ENCODE data around the gene KCNB1.
"Not testable (repeated sequence)": the region's sequence is repeated elsewhere in the genome, so short reads cannot be mapped to it uniquely, and the experiment has no call there.

KCNB1 gene

GRCh38 chr20:49433333-49433732 is 49.1 kb downstream of the KCNB1 start:
- DNase-seq (ENCODE audit: low spot score), result no peak

GRCh38 chr20:49432550-49432949 is 49.9 kb downstream of the KCNB1 start:
- DNase-seq (ENCODE audit: low spot score), result no peak

GRCh38 chr20:49431329-49431728 is 51.1 kb downstream of the KCNB1 start:
- no peak for DNase-seq (ENCODE audit: low spot score)

GRCh38 chr20:49430320-49430719 is 52.1 kb downstream of the KCNB1 start:
- no peak for DNase-seq (ENCODE audit: low spot score)

GRCh38 chr20:49427751-49428518 is 54.5 kb downstream of the KCNB1 start:
- DNase-seq (ENCODE audit: low spot score), result no peak

GRCh38 chr20:49426873-49427272 is 55.6 kb downstream of the KCNB1 start:
- no peak for DNase-seq (ENCODE audit: low spot score)

GRCh38 chr20:49426395-49426794 is 56.1 kb downstream of the KCNB1 start:
- no peak for DNase-seq (ENCODE audit: low spot score)

- no peak for DNase-seq (ENCODE audit: low spot score)
These were observed 57.9 kb downstream of the KCNB1 start for GRCh38 chr20:49424536-49424935.

GRCh38 chr20:49422161-49422560 is 60.3 kb downstream of the KCNB1 start:
- no peak for DNase-seq (ENCODE audit: low spot score)

- no peak for DNase-seq (ENCODE audit: low spot score)
These were observed 61.6 kb downstream of the KCNB1 start for GRCh38 chr20:49420811-49421295.

- DNase-seq (ENCODE audit: low spot score), result no peak
These were observed 62.2 kb downstream of the KCNB1 start for GRCh38 chr20:49420292-49420691.

- DNase-seq (ENCODE audit: low spot score), result no peak
These were observed 62.7 kb downstream of the KCNB1 start for GRCh38 chr20:49419785-49420184.

- no peak for DNase-seq (ENCODE audit: low spot score)
These were observed 63.7 kb downstream of the KCNB1 start for GRCh38 chr20:49418809-49419208.

GRCh38 chr20:49417843-49418555 is 64.5 kb downstream of the KCNB1 start:
- no peak for DNase-seq (ENCODE audit: low spot score)

- no peak for DNase-seq (ENCODE audit: low spot score)
These were observed 66.8 kb downstream of the KCNB1 start for GRCh38 chr20:49415668-49416044.

- no peak for DNase-seq (ENCODE audit: low spot score)
These were observed 67.3 kb downstream of the KCNB1 start for GRCh38 chr20:49415005-49415667.

- DNase-seq (ENCODE audit: low spot score), result no peak
These were observed 68.8 kb downstream of the KCNB1 start for GRCh38 chr20:49413677-49414076.

- no peak for DNase-seq (ENCODE audit: low spot score)
These were observed 69.5 kb downstream of the KCNB1 start for GRCh38 chr20:49412953-49413352.

- DNase-seq (ENCODE audit: low spot score), result no peak
These were observed 70.2 kb downstream of the KCNB1 start for GRCh38 chr20:49412254-49412653.

GRCh38 chr20:49411221-49411925 is 71.1 kb downstream of the KCNB1 start:
- DNase-seq (ENCODE audit: low spot score), result no peak

- not testable (repeated sequence) for DNase-seq (ENCODE audit: low spot score)
These were observed 72.4 kb downstream of the KCNB1 start for GRCh38 chr20:49409975-49410621.
